Measurements from ENCODE around the gene TIAM1.

TIAM1 gene

GRCh38 chr21:31255896-31256295 lies 88.2 kb downstream of the TIAM1 start:
- H2BK120ac ChIP-seq (ENCODE audit: low read depth, low read length) = no peak overlapping the region
- H3K27ac ChIP-seq (replicated peaks; ENCODE audit: low read length) = peak overlapping the region; percentile 96
- H3K18ac ChIP-seq (ENCODE audit: low read length) = no peak overlapping the region
- peaks cover 2 to 12% of the 10 kb centered on the region in 2 donors for H3K36me3 ChIP-seq (replicated peaks in 1 of 2; ENCODE audit: control insufficient read depth in 2 of 2, insufficient read depth in 2 of 2, low read length in 2 of 2)
- H3K27me3 ChIP-seq (ENCODE audit: control insufficient read depth in 3 of 3, insufficient read depth in 3 of 3, low read depth in 1 of 3, low read length in 3 of 3) = no peaks in the 10 kb centered on the region
- no peak overlapping the region for H3K9ac ChIP-seq (ENCODE audit: low read depth, low read length, poor library complexity)
- H3K9me3 ChIP-seq (replicated peaks in 1 of 2; ENCODE audit: control insufficient read depth in 2 of 2, insufficient read depth in 1 of 2, low read depth in 1 of 2, low read length in 2 of 2) = no peaks in the 10 kb centered on the region
- H2BK5ac ChIP-seq (ENCODE audit: low read length) = no peak overlapping the region
- DNase-seq (ENCODE audit: low spot score) = peak; percentile 70
- H4K8ac ChIP-seq (ENCODE audit: low read depth, low read length) = no peak overlapping the region
- H2BK15ac ChIP-seq (ENCODE audit: low read length) = no peak overlapping the region
- peaks cover 7 to 40% of the 10 kb centered on the region in 2 donors for H3K4me1 ChIP-seq (ENCODE audit: control insufficient read depth in 2 of 2, insufficient read depth in 1 of 2, low read depth in 1 of 2, low read length in 2 of 2)
- H3K4me3 ChIP-seq (ENCODE audit: low read length in 2 of 2) = no peak overlapping the region
- H2AK5ac ChIP-seq (ENCODE audit: low read depth, low read length) = no peak overlapping the region
- H4K91ac ChIP-seq (ENCODE audit: low read depth, low read length, poor library complexity) = no peak overlapping the region
- peaks cover 6% of the 10 kb centered on the region for H3K79me1 ChIP-seq (ENCODE audit: low read depth, low read length)
- no peak overlapping the region for H3K4me2 ChIP-seq (ENCODE audit: insufficient read depth, low read length, poor library complexity, severe bottlenecking)
- H2AFZ ChIP-seq (ENCODE audit: low read length) = no peak overlapping the region
- no peak overlapping the region for H3K23ac ChIP-seq (ENCODE audit: low read depth, low read length, poor library complexity)
- WGBS, 2 donors (ENCODE audit: extremely low coverage in 2 of 2, insufficient read length in 2 of 2, insufficient replicate concordance in 1 of 2) = no CpG with 5 or more reads among the region's 2 CpGs
- no peak overlapping the region for H2BK12ac ChIP-seq (ENCODE audit: low read length)
- H3K14ac ChIP-seq (ENCODE audit: low read length) = no peak overlapping the region
- H3K4ac ChIP-seq (ENCODE audit: low read length) = no peak overlapping the region

GRCh38 chr21:31255036-31255435 lies 89.0 kb downstream of the TIAM1 start:
- Histone ChIP-seq H3K4ac (ENCODE audit: low read length) (peak overlapping the region; percentile 31), H2BK12ac (ENCODE audit: low read length) (peak overlapping the region; percentile 75), H3K4me3 (ENCODE audit: low read length in 2 of 2) (no peak overlapping the region), H3K18ac (ENCODE audit: low read length) (peak overlapping the region; percentile 89), H3K36me3 (replicated peaks in 1 of 2; ENCODE audit: control insufficient read depth in 2 of 2, insufficient read depth in 2 of 2, low read length in 2 of 2) (peaks cover 5 to 20% of the 10 kb centered on the region in 2 donors), H3K79me1 (ENCODE audit: low read depth, low read length) (peaks cover 6% of the 10 kb centered on the region), H3K23ac (ENCODE audit: low read depth, low read length, poor library complexity) (no peak overlapping the region), H2BK120ac (ENCODE audit: low read depth, low read length) (no peak overlapping the region), H3K14ac (ENCODE audit: low read length) (no peak overlapping the region), H3K27ac (replicated peaks; ENCODE audit: low read length) (peak overlapping the region; percentile 96), H2AFZ (ENCODE audit: low read length) (no peak overlapping the region), H2BK5ac (ENCODE audit: low read length) (peak overlapping the region; percentile 94), H3K9ac (ENCODE audit: low read depth, low read length, poor library complexity) (no peak overlapping the region), H2AK5ac (ENCODE audit: low read depth, low read length) (peak overlapping the region; percentile 89), H3K27me3 (ENCODE audit: control insufficient read depth in 3 of 3, insufficient read depth in 3 of 3, low read depth in 1 of 3, low read length in 3 of 3) (no peaks in the 10 kb centered on the region), H2BK15ac (ENCODE audit: low read length) (no peak overlapping the region), H3K4me1 (ENCODE audit: control insufficient read depth in 2 of 2, insufficient read depth in 1 of 2, low read depth in 1 of 2, low read length in 2 of 2) (peaks cover 7 to 43% of the 10 kb centered on the region in 2 donors), H4K91ac (ENCODE audit: low read depth, low read length, poor library complexity) (peak overlapping the region; percentile 80), H4K8ac (ENCODE audit: low read depth, low read length) (no peak overlapping the region), H3K4me2 (ENCODE audit: insufficient read depth, low read length, poor library complexity, severe bottlenecking) (no peak overlapping the region), H3K9me3 (replicated peaks in 1 of 2; ENCODE audit: control insufficient read depth in 2 of 2, insufficient read depth in 1 of 2, low read depth in 1 of 2, low read length in 2 of 2) (peaks cover 2 to 4% of the 10 kb centered on the region in 2 donors)
- WGBS, 2 donors (ENCODE audit: extremely low coverage in 2 of 2, insufficient read length in 2 of 2, insufficient replicate concordance in 1 of 2) = no CpG with 5 or more reads among the region's 4 CpGs
- no peak for DNase-seq (ENCODE audit: low spot score)

- peaks cover 2 to 4% of the 10 kb centered on the region in 2 donors for H3K9me3 ChIP-seq (replicated peaks in 1 of 2; ENCODE audit: control insufficient read depth in 2 of 2, insufficient read depth in 1 of 2, low read depth in 1 of 2, low read length in 2 of 2)
- no peak overlapping the region for H4K91ac ChIP-seq (ENCODE audit: low read depth, low read length, poor library complexity)
- no peak overlapping the region for H3K9ac ChIP-seq (ENCODE audit: low read depth, low read length, poor library complexity)
- no peak overlapping the region for H3K4me3 ChIP-seq (ENCODE audit: low read length in 2 of 2)
- no peak overlapping the region for H4K8ac ChIP-seq (ENCODE audit: low read depth, low read length)
- no peak overlapping the region for H2AFZ ChIP-seq (ENCODE audit: low read length)
- no peak overlapping the region for H3K14ac ChIP-seq (ENCODE audit: low read length)
- H2BK5ac ChIP-seq (ENCODE audit: low read length) = no peak overlapping the region
- no peak overlapping the region for H2BK120ac ChIP-seq (ENCODE audit: low read depth, low read length)
- H3K27me3 ChIP-seq (ENCODE audit: control insufficient read depth in 3 of 3, insufficient read depth in 3 of 3, low read depth in 1 of 3, low read length in 3 of 3) = no peaks in the 10 kb centered on the region
- no peak overlapping the region for H2BK12ac ChIP-seq (ENCODE audit: low read length)
- H3K79me1 ChIP-seq (ENCODE audit: low read depth, low read length) = peaks cover 6% of the 10 kb centered on the region
- no peak overlapping the region for H3K23ac ChIP-seq (ENCODE audit: low read depth, low read length, poor library complexity)
- no peak overlapping the region for H2BK15ac ChIP-seq (ENCODE audit: low read length)
- H3K36me3 ChIP-seq (replicated peaks in 1 of 2; ENCODE audit: control insufficient read depth in 2 of 2, insufficient read depth in 2 of 2, low read length in 2 of 2) = peaks cover 5 to 23% of the 10 kb centered on the region in 2 donors
- H3K4ac ChIP-seq (ENCODE audit: low read length) = no peak overlapping the region
- H3K27ac ChIP-seq (replicated peaks; ENCODE audit: low read length) = no peak overlapping the region
- no peak for DNase-seq (ENCODE audit: low spot score)
- H3K18ac ChIP-seq (ENCODE audit: low read length) = no peak overlapping the region
- no CpG with 5 or more reads among the region's 2 CpGs for WGBS, 2 donors (ENCODE audit: extremely low coverage in 2 of 2, insufficient read length in 2 of 2, insufficient replicate concordance in 1 of 2)
- no peak overlapping the region for H3K4me2 ChIP-seq (ENCODE audit: insufficient read depth, low read length, poor library complexity, severe bottlenecking)
- peaks cover 7 to 44% of the 10 kb centered on the region in 2 donors for H3K4me1 ChIP-seq (ENCODE audit: control insufficient read depth in 2 of 2, insufficient read depth in 1 of 2, low read depth in 1 of 2, low read length in 2 of 2)
- no peak overlapping the region for H2AK5ac ChIP-seq (ENCODE audit: low read depth, low read length)
Measured at GRCh38 chr21:31254131-31254530, 89.9 kb downstream of the TIAM1 start.

GRCh38 chr21:31253684-31254083 lies 90.4 kb downstream of the TIAM1 start:
- H2BK120ac ChIP-seq (ENCODE audit: low read depth, low read length) = no peak overlapping the region
- no peak overlapping the region for H3K4ac ChIP-seq (ENCODE audit: low read length)
- H2BK5ac ChIP-seq (ENCODE audit: low read length) = no peak overlapping the region
- H2AFZ ChIP-seq (ENCODE audit: low read length) = no peak overlapping the region
- H4K91ac ChIP-seq (ENCODE audit: low read depth, low read length, poor library complexity) = no peak overlapping the region
- no peak overlapping the region for H3K27ac ChIP-seq (replicated peaks; ENCODE audit: low read length)
- H3K9ac ChIP-seq (ENCODE audit: low read depth, low read length, poor library complexity) = no peak overlapping the region
- H3K23ac ChIP-seq (ENCODE audit: low read depth, low read length, poor library complexity) = no peak overlapping the region
- DNase-seq (ENCODE audit: low spot score) = no peak
- H3K27me3 ChIP-seq (ENCODE audit: control insufficient read depth in 3 of 3, insufficient read depth in 3 of 3, low read depth in 1 of 3, low read length in 3 of 3) = no peaks in the 10 kb centered on the region
- no peak overlapping the region for H4K8ac ChIP-seq (ENCODE audit: low read depth, low read length)
- H3K18ac ChIP-seq (ENCODE audit: low read length) = no peak overlapping the region
- peaks cover 6% of the 10 kb centered on the region for H3K79me1 ChIP-seq (ENCODE audit: low read depth, low read length)
- no peak overlapping the region for H3K14ac ChIP-seq (ENCODE audit: low read length)
- H3K9me3 ChIP-seq (replicated peaks in 1 of 2; ENCODE audit: control insufficient read depth in 2 of 2, insufficient read depth in 1 of 2, low read depth in 1 of 2, low read length in 2 of 2) = peaks cover 2 to 4% of the 10 kb centered on the region in 2 donors
- H3K4me1 ChIP-seq (ENCODE audit: control insufficient read depth in 2 of 2, insufficient read depth in 1 of 2, low read depth in 1 of 2, low read length in 2 of 2) = peaks cover 7 to 47% of the 10 kb centered on the region in 2 donors
- no peak overlapping the region for H2BK15ac ChIP-seq (ENCODE audit: low read length)
- H3K36me3 ChIP-seq (replicated peaks in 1 of 2; ENCODE audit: control insufficient read depth in 2 of 2, insufficient read depth in 2 of 2, low read length in 2 of 2) = peaks cover 5 to 26% of the 10 kb centered on the region in 2 donors
- H2BK12ac ChIP-seq (ENCODE audit: low read length) = no peak overlapping the region
- no peak overlapping the region for H2AK5ac ChIP-seq (ENCODE audit: low read depth, low read length)
- no CpG with 5 or more reads among the region's 3 CpGs for WGBS, 2 donors (ENCODE audit: extremely low coverage in 2 of 2, insufficient read length in 2 of 2, insufficient replicate concordance in 1 of 2)
- H3K4me3 ChIP-seq (ENCODE audit: low read length in 2 of 2) = no peak overlapping the region
- H3K4me2 ChIP-seq (ENCODE audit: insufficient read depth, low read length, poor library complexity, severe bottlenecking) = no peak overlapping the region
